ENCODE measurements around the gene SVIL.
A peak's percentile ranks its signal among the peaks of the same experiment; 100 is the strongest.
"Not testable (repeated sequence)": the region's sequence is repeated elsewhere in the genome, so short reads cannot be mapped to it uniquely, and the experiment has no call there.

Gene SVIL

DNA sequence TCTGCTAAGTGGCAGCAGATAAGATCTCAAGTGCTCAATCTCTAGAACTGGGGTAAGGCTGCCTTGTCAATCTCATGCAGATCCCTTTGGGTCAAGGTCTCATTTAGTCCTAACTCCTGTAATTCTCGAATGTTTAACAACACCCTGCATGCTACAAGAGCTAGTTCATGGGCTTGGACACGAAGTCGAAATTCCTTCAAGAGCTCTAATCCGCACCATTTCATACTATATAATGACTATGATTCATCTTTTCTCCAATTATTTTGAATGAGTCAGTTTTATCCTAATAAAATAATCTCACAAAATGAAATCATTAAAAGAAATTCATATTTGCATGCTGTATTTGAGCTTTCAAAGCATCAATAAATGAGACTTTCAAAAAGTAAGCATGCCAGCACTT, 119.7 kb downstream of the SVIL start:
- DNase-seq (ENCODE audit: low spot score): not testable (repeated sequence)

DNA sequence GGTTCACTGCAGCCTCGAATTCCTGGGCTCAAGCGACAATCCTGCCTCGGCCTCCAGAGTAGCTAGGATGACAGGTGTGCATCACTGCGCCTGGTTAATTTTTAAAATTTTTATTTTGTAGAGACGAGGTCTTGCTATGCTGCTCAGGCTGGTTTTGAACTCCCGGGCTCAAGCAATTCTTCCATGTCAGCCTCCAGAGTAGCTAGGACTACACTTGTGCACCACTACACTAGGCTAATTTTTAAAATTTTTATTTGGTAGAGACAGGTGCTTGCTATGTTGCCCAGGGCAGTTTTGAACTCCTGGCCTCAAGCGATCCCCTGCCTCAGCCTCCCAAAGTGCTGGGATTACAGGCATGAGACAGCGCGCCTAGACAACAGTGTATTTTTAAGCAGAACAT, 120.5 kb downstream of the SVIL start:
- DNase-seq (ENCODE audit: low spot score): no peak

DNA sequence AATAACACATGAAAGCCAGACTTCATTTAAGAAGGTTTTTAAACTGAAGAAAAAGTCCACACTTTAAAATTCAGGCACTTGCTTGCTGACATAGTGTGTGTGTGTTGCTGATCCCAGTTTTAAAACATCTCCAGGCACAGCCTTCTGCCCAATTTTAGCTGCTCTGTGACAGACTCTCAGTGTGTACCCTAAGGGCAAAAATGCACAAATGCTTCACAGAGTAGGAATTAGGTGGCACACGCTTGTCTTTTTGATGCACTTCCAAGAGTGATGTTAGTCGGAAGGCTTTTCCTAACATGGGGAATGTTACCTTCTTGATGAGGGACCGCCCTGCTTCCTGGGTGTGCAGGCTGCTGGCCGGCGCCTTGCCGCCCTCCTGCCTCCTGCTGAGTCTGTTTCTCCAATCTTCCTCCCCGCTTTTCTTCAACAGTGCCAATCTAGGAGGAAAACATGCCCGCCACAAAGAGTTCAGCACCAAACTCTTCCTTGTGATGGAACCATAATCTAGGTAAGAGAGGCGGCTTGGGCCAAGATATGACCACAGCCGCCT, 122.3 kb downstream of the SVIL start:
- no peak for DNase-seq (ENCODE audit: low spot score)

DNA sequence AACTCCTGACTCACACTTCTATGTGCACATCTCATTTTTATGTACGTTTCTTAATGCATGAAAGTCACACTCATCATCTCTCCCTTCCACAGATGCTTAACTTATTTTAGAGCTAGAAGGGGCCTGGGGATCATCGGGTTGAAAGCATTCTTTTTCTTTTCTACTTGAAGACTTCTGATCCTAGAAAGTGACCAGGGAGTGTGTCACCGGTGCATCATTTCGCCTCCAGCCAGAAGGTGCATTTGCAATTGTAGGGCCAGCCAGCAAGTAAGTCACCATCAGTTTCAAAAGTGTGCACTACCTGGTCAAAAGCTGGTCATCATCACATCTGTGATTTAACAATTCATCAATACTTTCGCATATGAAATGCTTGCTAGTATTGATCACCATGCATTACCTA, 123.0 kb downstream of the SVIL start:
- DNase-seq (ENCODE audit: low spot score): not testable (repeated sequence)

DNA sequence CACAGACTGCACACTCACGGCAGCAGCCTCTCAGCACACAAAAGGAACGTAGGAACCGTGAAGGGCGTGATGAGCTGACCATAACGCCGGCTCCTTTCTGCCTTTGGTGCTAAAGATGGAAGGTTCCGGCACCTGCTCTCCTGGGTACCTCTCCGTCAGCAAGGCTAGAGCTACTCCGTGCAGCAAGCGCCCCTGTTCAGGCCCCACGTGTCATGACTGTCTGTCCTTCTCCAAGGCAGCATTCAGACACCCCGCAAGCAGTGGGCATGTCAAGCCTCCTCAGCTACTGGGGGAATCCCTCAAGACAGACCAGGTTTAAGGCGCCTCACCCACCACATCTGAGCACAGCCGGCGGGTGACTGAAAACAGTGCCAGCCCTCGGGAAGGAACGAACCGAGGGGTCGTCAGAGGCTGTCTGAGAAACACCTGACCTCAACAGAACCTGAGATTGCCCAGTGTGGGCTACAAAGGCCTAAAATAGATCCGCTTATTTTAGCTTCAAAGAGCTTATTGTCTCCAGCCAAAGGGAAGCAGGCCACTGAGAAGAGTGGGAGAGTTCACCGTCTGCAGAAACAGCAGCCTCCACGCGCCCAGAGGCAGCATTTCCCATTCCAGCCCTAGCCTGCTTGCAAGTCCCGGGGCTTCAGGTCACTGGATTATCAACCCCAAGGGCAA, 124.2 kb downstream of the SVIL start:
- DNase-seq (ENCODE audit: low spot score): not testable (repeated sequence)

DNA sequence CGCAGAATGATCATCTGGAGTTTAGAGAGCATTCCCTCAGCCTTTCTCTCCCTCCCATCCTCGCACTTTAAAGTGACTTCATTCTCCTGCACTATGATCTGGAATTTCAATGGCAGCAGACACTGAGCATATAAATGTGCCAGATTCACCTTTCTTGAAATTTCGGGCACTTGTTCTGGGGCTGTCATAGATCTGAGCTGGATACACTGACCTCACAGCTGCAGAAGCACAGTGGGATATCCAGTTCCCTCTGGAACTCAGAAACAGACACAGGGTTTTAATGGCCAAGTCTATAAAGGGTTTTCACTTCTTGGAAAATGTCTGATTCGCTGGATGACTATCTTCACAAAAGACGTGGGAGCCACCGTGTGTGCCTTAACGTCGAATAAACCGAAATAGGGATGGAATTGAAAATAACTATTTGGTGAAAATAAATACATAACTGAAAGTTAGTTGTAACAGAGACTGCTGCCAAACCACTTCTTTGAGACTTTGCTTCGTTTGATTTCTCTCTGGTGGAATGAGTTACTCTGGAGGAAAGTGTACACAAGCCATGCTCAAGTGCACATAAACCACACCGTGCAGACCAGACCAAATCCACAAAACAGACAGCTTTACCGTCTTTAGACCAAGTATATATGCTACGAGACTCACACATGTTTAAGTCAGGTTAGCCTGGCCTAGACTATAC, 126.1 kb downstream of the SVIL start:
- DNase-seq (ENCODE audit: low spot score): no peak

DNA sequence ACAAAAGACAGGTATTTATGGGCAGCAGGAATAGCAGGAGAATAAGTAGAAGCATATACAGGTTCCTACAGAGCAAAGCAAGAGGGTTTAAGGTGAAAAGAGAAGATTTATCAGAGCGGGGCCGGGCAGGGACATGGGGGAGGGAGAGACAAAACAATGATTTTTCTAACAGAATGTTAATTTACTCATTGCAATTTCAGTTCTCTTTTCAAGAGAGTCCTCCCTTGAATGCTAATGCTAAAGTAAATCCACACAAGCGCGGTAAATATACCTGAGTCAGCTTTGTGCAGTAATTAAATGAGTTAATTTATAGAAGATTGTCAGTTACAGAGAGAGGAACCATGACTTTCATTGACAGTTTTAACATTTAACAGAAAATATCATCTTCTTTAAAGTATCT, 127.0 kb downstream of the SVIL start:
- not testable (repeated sequence) for DNase-seq (ENCODE audit: low spot score)

DNA sequence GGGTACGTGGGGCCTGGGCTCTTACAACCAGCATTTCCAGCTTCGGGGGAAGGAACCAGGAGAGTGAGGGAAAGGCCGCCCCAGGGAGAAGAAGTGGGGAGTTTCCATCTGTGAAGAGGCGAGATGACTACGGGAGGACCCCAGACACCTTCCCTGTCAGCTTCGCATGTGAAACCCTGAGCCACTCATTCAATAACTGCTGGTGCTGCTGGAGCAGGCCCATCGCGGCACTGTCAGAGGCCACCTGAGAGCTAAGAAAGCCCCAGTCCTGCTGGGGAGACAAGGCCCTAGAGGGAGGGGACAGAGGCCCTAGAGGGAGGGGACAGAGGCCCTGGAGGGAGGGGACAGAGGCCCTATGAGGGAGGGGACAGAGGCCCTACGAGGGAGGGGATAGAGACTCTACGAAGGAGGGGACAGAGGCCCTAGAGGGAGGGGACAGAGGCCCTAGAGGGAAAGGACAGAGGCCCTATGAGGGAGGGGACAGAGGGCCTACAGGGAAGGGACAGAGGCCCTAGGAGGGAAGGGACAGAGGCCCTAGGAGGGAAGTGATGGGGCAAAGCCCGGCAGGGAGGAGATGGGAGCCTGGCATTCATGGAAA, 128.3 kb downstream of the SVIL start:
- not testable (repeated sequence) for DNase-seq (ENCODE audit: low spot score)

DNA sequence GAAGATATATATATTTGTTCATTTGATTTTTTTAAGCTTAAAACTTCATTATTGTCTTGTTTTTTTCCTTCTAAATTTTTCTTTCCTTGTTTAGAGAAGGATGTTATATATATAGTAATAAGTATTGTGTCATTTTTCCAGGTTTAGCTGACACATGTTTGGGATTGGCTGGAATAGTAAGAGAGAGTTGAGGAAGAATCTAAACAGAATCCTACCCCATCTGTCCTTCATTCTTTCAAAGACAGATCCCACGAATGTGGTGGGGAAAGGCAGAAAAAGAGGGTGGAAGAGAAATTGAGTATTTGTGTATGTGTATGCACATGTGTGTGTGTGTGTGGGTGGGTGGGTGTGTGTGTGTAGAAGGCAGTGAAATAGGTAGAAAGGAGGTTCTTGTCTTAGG, 132.4 kb downstream of the SVIL start:
- DNase-seq (ENCODE audit: low spot score): no peak

DNA sequence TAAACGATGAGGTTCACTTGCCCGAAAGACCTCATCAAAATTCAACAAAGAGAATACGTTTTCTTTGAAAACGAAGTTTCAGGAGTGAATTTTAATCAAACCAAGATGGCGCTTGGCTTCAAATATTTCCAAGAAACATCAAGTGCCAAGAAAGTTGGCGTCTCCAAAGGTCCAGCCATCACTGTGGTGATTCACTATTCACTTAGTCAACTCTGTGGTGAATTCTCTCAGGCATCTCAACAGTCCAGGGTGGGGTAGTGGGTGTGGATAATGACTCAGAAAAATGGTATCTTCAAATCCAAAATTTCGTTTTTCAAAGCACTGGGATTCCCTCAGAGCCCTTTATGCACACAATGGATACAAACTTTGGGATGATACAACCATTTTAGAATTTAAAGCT, 133.1 kb downstream of the SVIL start:
- DNase-seq (ENCODE audit: low spot score): peak; percentile 89

DNA sequence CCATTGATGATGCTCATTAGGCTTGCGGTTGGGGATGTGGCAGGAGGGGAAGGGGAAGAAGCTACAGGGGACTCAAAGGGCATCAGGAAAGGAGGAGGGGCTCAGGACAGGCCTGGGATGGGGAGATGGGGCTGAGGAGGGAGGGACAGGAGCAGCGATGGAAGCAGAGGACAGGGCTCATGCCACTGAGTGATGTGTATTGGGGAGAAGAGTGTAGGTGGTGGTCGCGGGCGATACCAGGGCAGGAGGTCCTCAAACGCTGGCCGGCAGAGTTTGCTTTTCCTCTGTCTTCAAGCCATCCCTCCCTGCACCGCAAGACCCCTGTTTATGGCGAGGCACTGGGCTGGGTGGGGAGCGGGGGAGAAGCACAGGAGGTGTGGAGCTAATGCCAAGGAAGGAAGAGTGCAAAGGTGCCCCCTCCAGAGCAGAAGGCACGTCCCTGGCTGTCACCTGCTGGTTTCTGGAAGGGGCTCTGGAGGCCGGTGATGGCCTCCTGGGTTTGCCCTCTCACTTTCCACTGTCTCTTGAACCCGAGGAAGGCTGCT, 134.7 kb downstream of the SVIL start:
- no peak for DNase-seq (ENCODE audit: low spot score)

DNA sequence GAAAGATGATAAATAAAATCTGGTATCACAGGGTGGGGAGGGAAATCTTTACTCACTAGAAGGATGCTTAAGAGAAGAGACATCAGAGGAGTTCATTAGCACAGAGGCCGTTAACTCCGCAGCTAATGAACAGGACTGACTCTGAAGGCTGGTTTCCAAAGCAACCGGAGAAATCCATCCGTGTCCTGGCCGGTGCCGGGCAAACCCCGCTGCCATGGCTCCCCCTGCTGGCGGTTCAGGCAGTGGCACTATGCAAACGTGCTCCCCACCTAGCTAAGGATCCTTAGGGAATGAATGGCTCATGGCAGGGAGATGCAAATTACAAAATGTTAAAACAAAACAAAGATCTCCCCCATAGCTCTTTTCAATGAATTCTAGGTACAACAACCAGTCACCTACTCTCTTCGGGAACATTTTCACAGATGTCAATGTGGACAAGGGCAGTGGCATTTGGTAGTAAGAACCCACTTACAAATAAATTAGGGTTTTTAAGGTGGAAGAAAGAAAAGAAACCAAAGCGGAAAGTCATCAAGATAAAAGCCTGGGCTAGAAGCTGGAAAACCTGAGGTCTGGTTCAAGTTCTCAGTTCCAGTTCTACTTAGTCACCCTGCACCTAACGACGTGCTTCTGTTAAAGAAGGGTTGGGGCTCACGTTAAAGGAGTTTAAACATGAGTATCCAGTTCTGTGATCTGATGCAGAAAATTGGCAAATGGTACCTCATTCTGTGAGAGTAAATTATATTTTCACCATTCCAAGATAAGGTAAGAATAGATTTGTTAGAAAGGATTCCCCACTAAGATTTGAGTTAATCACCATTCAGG, 138.2 kb downstream of the SVIL start:
- peak; percentile 88 for DNase-seq (ENCODE audit: low spot score)

DNA sequence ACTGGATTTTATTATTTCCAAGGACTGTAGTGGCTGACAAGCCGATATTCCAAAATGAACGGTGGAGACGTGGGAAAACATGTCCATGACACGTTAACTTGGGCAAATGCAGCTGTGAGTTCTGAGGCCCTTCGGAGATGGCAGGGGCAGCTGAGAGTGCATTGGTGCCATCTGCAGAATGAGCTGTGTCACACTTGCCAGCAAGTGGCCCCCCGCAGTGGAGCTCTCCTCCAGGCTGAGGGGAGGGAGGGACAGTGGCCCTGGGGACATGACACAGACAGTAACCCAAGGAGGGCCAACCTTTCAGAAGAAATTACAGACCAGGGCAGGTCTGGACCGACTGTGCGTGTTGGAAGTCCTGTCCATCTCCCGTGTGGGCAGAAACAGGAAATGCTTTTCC, 139.4 kb downstream of the SVIL start:
- no peak for DNase-seq (ENCODE audit: low spot score)

DNA sequence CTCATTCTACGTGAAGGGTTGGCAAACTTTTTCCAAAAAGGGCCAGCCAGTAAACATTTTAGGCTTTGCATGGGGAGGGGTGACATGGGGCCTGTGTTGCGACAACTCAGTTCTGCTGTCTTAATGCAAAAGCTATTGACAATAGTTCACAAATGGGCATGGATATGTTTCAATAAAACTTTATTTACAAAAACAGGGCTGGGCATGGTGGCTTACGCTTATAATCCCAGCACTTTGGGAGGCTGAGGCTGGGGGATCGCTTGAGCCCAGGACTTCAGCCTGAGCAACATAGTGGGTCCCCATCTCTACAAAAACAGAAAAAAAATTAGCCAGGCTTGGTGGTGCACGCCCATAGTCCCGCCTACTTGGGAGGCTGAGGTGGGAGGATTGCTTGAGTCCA, 141.1 kb downstream of the SVIL start:
- DNase-seq (ENCODE audit: low spot score): no peak

DNA sequence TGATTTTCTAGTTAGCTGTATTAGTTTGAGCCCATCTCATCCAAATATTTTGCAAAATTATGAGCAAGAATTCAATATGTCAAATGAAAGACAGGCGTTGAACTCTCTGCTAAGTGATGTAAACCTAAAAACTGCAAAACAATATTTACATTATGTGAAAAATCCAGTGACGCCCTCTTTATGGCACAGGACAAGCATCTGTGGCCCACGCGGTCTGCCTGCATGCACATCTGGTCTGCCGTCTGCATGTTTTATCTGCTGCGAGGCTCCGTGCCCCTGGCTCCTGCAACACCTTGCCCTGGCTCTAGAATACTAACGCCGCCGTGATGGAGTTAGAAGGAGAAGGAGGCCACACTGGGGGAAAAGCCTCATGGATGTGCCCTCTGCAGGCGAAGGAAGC, 142.0 kb downstream of the SVIL start:
- DNase-seq (ENCODE audit: low spot score): no peak

DNA sequence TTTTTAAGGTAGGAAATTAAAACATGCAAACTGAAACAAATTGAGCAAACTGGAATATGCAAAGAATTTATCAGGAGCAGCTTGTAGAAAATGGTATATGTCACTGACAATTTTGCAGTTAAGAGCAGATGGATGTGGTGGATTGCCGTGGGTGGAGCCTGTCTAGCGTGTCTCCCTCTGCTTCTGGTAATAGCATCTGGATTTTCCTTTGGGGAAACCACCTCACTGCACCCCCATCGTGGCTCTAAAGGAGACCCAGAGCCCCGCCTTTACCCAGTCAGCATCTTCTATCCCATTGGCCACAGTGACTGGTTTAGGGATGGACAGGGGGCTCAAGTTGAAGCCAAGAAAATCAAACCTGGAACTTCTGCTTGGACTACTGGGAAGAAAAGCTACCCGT, 142.9 kb downstream of the SVIL start:
- no peak for DNase-seq (ENCODE audit: low spot score)

DNA sequence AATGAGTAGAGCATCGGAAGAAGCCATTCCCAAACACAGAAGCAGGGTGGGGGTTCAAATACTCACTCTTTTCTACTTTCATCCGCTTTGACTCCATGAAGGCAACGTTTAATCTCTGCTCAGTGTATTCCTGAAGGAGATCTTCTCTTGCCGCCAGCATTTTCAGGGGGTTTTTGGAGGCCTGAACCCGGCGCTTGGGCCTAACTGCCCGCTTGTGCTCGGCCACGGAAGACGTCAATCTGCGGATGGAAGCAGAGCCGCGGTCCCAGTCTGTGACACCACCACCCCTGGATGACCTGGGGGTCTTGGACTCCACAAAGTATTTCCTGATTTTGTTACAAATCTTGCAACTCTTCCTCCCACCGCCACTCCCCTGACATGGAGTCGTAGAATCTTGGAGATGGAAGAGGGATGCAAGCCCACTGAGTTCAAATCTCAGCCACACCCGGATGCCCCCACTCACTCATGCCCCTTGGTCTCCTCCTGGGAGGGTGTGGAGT, 143.9 kb downstream of the SVIL start:
- not testable (repeated sequence) for DNase-seq (ENCODE audit: low spot score)

DNA sequence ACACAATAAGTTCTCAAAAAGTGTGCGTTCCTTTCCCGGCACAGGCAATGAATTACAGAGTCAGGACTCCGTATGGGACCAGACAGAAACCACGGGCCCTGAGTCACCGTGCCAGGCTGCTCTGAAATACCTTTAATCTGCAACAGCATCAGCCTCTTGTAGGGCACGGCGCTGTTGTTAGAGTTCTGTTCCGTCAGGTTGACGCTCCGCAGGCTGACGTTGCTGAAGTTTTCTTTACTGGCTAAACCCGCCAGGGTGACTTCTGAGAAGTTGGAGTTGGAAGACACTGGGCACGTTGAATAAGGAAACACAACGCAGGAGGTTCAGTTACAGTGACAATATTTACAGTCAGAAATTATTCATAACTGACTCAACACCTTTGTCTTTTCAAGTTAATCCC, 146.3 kb downstream of the SVIL start:
- not testable (repeated sequence) for DNase-seq (ENCODE audit: low spot score)

DNA sequence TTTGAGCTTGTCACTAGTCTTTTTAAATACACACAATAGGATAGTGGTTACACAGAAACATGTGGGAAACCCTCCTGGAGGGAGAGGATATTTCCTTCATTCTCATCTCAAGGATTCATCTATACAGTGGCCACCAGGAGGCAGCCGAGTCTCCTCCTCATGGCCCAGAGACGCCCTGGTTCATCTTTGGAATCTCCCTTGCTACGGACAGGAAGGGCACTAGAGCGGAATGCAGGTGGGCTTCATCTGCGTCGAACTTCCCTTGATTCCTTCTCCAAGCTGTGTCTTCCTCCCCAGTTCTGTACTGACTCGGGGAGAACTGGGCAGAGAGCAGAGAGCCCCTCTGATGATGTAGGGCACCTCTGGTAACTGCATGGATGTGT, 146.9 kb downstream of the SVIL start:
- DNase-seq (ENCODE audit: low spot score): not testable (repeated sequence)

DNA sequence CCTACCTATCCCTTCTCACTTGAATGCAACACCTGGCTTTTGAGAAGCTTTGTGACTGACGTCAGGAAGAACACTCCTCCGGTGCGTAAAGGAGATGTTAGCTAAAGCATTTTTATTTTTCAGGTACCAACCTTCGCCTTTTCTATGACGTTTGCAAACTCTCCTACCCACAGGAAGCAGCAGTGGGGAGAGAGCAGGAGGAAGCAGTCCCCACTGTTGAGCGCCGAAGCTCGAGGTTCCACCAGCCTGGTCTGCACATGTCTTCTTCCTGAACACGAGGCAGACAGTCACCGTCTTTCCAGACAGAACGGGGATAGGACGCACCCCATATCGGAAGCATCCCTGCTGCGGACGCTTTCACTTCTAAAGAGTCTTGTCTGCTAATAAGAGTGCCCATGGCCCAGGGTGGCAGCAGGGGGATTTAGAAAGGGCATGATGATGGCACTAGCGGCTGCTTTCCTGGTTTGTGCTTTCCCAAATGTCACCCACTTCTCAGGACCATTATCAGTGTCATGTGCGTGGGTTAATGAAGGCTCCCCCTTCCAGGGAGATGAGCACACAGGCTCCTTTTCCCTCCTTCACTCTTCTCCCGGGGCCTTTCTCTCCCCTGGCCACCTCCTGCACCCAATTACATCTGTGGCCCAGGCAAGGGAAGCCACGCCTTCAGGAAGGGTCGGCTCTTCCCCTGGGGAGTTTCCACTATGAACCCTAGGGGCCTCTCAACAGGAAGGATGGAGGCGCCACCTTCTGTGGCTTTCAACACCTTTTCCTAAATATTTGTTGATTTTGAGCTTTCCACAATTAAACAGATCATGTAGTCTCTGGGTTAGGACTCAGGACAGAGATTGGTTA, 147.5 kb downstream of the SVIL start:
- DNase-seq (ENCODE audit: low spot score): not testable (repeated sequence)

DNA sequence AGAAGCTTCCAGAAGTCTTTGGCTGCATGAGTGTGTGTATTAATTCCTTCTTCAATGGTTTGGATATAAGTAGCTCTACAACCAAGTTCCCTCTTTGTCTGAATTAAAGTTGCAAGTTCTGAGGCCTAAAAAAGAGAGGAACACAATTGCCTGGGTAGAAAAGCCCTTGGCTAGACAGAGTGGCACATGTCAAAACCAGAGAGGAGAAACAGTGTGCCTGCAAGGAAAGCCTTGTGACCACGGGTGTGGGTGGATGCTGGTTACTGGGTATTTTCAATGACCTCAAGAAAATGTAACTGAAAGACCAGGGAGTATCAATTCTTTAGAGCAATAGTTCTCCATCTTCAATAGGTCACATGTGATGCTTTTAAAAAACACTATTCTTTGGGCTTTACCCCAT, 148.3 kb downstream of the SVIL start:
- no peak for DNase-seq (ENCODE audit: low spot score)

Data from AG20443 (cell line).